NCI-H748 treated with DMSO at 0.1 percent for 48 hours (cell line): ENCODE results near the gene KLHL18.
A peak's percentile ranks its signal among the peaks of the same experiment; 100 is the strongest.
"Not testable (repeated sequence)": the region's sequence is repeated elsewhere in the genome, so short reads cannot be mapped to it uniquely, and the experiment has no call there.

Source experiments
- DNase-seq: peaks from one replicate; lab custom pipeline; 2025; lab: John Stamatoyannopoulos, UW

KLHL18 gene

DNA sequence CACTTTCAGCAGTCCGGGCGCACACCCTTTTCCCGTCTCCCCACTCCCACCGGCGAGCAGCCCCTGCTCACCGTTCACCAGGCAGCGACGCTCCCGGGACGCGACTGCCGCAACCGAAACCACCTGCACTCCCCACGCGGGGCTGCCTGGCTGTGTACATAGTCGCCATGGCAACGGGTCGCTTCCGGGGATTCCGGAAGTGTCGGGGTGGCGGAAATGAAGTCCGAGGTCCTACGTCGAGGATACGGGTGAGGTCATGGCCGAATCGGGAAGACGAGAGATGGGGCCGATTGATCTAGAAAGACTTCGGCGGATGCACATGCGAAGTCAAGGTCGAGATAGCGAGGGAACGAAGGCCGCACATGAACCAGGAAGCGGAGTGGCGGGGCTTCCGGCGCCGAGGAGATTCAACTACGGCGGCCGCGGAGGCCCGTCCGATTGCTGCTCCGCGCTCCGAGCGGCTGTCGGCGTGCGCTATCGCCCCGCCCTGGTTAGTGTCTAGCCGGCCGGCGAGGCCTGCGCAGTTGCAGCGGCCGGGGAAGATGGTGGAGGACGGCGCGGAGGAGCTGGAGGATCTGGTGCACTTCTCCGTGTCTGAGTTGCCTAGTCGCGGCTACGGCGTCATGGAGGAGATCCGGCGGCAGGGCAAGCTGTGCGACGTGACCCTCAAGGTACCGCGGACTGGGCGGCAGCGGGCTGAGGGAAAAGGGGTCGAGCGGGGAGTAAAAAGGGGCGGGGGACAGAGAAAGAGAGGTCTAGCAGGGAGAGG lies at the start of gene KLHL18, which contains the start of gene KIF9:
KLHL18 (plus strand) TSS at position 521 of the 769 bp plus-strand sequence; CDS start at position 543, 22 bp downstream.
KIF9 (minus strand) TSS at position 376 of the 769 bp plus-strand sequence. CDS start 5,425 bp downstream, outside the sequence.
- peak; percentile 79 for DNase-seq

DNA sequence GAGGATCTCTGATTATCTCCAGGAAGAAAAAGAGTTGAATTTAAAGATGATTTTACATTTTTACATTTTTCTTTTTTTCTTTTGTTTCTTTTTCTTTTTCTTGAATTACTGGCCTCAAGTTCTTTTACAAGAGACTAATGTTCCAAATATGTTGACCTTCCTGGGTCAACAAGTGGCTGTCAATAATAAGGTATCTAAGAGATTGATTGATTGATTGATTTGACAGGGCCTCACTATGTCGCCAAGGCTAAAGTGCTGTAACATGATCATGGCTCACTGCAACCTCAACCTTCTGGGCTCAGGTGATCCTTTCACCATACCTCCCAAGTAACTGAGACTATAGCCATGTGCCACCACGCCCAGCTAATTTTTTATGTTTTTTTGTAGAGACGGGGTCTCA lies 44.7 kb upstream of the KLHL18 start:
- no peak for DNase-seq

DNA sequence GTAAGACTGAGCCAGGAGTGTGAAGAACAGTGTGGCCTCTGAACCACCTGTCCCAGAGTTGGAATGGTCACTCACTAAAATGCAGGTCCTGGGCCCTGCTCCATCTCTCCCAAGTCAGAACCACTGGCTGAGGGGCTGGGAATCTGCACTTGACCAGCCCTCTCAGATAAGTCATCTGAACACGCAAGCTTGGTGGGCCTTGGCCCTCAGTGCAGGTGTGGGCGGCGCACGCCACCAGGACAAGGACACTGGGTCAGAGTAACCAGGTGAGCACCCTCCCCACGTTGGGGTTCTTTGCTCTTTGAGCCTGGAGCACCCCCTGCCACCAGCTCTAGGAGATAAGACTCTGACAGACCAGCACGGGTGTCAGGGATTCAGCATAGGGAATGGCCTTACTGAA lies 42.8 kb upstream of the KLHL18 start:
- DNase-seq: no peak

DNA sequence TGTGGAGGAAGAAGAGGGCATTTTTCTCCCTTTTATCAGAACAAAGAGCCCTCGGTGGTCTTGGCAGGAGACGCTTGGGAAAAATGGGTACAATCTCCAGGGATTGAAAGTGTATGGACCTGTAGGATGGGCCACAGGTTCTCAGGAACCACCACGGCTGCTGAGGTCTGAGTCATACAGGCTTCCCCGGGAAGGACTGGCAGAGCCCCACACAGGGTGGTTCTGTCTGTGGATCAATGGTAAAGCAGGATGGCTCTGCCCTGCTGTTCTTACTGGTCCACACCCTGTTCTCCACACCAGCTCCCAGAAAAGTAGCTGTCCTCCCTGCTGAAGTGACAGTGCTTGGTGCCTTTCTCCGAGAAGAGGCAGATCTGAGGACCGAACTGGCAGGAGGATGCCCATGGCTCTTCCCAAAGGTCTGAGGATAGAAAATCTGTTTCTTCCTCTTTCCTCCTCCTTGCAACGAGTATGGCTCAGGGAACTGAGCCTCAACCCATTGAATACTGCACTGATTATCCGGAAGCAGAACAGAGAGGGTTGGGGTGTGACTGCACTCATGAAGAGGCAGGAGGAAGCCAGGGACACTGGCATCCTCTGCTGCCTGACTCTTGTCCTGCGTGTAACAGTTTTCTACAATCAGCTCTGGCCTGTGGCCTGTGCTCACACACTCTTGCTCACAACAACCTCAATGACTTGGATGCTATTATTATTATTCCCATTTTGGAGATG lies 39.2 kb upstream of the KLHL18 start:
- no peak for DNase-seq

DNA sequence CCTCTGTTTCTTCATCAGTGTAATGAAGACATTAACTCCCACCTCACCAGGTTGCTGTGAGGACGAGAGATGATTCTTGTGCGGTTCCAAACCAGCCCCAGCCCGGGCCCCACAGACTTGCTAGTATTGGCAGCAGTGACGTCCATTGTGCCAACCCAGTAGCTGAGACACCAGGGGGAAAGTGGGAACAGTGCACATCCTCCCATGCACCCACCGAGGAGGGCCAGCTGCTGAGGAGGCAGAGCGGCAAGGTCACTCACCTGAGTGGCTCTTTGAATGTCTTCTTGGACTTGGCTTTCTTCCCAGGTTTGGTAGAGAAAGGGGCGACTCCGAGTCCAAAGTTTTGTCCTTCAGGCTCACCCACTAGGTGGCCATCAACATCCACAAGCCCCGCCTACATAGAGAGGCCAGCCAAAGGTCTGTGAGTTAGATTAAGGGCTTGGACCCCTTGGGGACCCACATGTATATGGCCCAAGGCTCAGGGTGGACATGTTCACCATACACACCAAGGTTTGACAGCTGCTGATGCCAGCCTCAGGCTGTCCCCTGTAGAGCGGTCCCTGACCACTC lies 38.1 kb upstream of the KLHL18 start:
- no peak for DNase-seq

DNA sequence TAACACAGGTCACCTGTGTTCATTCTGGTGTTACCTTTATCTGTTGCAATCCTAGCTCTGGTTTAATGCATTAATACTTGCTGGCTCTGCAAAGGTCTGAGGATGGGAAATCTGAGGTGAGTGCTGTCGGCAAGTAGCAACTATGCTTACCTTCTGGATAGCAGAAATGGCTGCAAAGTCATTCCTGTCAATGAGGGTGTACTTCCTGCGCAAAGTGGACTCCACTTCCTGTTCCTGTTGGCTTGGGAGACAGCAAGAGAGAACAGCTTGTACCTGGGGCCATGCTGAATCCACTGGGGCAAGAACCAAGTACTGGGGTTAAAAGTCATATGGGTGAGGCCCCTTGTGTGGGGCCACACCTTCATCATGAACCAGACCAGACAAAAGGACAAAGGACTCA lies 37.5 kb upstream of the KLHL18 start:
- no peak for DNase-seq

DNA sequence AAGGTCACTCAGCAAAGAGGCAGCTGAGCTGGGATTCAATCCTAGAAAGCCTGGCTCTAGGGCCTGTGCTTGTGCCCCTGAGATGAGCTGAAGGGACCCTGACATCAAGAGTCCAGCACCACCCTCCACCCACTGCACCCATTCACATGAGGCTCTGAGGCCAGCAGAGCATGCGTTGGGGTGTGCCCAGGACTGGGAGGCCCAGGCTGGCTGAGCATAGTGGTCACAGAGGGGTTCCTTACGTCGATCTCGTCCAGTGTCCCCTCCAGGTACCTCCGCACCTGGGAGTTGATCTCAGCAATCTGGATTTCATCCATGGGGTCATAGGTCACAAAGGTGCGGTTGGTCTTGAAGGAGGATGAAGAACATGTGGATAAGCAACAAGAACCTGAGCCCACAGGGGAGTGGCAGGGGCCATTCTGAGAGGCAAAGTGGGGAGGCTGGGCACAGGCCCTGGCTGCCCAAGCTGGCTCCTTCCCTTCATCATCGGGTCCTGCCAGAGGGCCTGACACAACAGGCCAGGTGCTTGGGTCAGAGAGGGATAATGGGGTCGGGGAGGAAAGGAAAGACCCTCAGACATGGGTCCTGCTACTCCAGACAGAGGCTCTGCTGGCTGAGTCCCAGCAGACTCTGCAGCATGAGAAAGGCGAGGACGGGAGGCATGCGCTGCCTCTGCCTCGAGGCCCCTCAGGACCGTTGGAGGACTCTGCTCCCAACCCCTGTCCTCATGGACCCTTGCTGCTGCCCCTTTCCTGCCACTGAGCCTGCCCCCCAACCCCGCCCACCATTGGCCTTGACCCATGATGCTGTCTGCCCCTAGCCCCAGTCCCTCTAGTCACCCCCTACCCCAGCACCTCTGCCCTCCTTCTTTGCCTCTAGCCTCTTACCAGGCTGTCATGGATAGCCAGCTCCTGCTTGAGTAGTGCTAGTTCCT lies 35.3 kb upstream of the KLHL18 start:
- DNase-seq: no peak

DNA sequence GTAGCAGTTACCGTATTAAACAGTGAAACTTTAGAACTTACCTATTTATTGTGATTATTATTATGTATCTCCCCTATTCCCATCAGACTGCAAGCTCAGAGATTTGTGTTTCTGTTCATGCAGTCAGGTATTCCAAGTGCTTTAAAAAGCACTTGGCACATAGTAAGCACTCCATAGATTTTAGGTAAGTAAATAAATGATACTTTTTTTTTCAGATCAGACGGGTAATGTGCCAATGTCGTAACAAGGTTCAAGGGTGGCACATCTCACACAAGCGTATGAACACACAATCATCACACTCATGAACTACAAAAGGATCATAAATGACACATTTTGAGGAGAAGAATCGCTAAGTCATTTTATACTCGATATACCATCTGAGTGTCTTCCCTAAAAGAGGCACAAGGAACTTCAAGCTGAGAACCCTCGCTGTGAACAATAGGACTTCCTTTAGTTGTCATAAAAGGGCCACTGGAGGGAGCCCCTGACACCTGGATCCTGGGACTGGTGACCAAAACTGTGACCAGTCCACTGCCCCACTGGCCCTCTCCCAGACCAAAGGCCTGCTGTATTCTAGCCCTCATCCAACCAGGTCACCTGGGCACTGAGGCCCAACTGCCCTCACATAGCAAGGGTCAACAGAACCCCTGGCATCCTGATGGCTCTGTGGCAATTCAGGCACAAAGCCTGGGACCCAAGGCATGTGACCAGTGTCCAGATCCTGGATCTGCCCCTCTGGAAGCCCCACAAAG lies 32.3 kb upstream of the KLHL18 start:
- DNase-seq: no peak

DNA sequence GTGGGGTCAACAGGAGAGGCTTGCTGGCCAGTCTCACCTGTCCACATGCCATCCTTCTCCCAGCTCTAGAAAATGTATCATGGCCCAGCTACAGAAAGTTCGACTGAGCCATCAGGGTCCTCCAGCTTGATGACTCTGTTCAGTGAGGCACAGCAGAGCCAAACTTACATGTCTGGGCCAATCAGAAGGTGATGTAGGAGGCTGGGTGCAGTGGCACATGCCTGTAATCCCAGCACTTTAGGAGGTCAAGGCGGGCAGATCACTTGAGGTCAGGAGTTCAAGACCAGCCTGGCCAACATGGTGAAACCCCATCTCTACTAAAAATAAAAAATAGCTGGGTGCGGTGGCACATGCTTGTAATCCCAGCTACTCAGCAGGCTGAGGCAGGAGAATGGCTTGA lies 31.7 kb upstream of the KLHL18 start:
- not testable (repeated sequence) for DNase-seq

DNA sequence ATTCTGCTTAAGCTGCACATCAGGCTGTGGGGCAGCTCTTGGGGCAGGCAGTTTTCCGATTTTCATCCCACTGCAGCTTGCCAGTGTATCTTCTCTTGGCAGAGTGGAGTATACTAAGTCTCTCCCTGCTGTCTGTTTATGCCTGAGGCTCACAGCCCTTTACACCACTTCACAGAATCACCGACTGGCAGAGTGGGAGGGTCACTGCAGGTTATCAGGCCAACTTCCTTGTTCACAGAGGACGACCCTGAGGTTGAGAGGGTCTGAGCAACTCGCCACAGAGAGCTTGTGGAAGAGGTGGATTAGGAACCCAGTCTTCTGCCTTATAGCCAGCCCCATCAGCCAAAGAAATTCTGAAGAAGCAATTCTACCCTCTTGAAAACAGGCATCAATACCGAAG lies 31.1 kb upstream of the KLHL18 start:
- DNase-seq: no peak

DNA sequence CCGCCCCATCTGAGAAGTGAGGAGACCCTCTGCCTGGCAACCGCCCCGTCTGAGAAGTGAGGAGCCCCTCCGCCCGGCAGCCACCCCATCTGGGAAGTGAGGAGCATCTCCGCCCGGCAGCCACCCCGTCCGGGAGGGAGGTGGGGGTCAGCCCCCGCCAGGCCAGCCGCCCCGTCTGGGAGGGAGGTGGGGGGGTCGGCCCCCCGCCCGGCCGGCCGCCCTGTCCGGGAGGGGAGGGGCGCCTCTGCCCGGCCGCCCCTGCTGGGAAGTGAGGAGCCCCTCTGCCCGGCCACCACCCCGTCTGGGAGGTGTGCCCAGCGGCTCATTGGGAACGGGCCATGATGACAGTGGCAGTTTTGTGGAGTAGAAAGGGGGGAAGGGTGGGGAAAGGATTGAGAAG lies 26.4 kb upstream of the KLHL18 start:
- not testable (repeated sequence) for DNase-seq

DNA sequence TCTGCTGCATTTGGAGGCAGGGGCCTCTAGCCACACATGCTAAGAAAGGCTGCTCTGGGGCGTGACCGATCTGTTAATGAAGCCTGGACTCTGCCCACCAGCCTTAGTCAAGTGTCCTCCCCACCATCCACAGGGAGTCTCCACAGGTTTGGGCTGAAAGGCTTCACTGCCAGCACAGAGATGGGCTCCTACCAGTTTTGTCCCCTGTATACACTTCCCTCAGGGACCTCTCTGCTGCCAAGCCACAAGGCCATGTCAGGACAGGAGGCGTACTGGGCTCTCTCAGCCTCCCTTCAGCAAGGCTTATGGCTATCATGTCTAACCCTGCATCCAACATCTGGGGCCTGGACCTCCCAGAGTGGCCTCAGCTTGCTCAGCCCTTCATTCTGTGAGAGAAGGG lies 23.6 kb upstream of the KLHL18 start:
- no peak for DNase-seq

DNA sequence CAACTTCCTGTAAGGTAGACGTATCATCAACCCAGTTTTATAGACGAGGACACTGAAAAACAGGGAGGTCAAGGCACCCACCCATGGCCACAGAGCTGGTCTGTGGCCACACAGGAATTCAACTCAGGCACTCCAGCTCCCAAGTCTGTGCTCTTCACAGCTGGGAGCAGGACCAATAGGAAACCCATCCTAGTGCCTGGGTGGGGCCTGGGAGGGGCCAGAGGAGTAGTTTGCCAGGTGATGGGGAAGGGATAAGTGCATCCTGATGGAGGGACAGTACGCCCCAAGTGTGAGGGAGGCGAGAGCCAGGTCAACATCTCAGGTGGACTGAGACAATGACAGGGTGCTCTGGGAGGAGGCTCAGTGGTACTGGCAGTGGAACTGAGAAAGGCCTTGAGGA lies 22.1 kb upstream of the KLHL18 start:
- no peak for DNase-seq

DNA sequence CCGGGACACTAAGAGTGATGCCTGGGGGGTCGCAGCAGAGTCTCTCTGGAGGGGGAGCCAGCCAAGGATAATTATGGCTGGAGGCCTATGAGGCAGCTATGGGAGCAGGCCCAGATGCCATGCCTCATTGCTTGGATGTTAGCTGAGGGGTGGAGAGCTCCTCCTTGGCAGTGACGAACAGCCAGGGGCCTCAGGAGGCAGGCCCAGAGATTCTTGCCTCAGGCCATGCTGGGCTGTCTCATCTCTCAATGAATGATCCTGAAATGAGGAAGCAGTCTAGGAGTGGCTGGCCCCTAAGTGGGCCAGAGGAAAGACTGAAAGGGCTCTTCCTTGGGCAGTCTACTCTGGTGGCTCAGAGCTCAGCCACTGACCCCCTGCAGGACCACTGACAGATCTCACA lies 21.4 kb upstream of the KLHL18 start:
- DNase-seq: no peak

DNA sequence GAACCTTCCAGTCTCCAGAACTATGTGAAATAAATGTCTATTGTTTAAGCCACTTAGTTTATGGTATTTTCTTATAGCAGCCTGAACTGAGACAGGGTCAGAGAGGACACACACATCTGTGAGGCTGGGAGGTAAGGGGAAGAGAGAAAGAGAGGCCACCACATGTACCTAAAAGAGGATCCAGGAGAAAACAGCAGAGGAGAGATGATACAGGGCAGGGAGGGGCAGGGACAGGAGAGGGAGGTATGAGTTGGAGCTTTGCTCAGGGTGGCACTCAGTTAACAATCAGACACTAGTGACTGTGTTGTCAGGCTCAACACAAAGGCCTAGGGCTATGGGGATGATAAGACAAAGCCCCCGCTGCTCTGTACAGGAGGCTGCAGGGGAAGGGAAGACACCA lies 17.7 kb upstream of the KLHL18 start:
- DNase-seq: no peak

DNA sequence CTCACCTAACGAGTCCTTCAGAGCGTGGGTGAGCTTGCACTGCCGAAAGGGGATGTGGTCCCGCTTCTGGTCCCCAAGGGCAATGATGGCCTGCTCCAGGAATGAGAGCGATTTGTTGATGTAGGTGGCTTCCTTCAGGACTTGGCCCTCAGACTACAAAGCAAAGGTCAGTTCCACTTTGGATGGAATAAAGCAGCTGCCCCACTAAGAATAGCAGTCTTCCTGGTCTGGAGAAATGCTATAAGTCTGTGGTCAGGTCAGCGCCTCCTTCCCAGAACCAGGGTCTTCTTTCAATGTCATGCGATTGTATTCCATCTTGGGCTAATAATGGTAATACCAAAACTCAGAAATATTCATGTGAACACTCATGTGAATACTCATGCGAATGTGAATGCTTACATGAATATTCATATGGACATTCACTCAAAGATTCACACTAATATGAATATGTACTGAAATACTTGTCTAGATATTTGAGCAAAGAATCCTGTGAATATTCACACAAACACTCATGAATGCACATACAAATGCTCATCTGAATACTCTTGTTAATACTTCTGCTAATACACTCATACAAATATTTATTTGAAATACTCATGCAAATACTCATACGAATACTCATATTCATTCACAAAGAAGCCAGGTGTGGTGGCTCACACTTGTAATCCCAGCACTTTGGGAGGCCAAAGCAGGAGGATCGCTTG lies 16.9 kb upstream of the KLHL18 start:
- no peak for DNase-seq

DNA sequence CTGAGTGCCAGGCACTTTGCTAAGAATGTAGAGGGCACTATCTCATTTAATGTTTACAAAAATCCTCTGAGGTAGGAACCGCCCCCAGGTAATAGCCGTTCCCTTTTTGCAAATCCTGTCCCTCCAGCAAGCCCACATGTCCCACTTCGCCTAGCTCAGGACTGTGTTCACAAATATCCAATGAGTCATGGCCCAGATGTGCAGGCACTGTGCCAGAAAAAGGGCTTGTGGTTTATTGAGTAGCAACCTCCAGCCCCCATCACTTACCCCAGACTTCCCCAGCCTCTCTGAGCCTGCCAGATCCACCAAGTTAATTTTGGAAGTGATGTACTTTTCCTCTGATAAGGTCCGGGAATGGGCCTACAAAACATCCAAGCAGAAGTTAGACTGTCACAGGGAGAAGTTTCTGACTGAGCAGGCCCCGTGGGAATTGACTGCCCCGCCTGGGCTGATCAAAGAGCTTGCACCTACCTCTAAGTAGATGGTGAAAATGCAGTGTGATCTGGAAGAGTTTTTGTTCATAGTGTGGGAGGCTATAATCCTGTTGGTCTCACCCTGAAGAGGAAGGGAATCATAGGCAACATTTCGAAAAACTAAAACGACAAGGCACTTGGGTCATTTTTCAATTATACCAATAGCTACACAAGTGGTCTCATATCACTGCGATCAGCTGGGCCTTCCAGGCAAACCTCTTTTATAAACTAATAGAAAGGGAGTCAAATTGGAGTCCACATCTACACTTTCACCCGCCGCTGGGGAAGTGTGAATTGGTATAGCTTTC lies 15.8 kb upstream of the KLHL18 start:
- no peak for DNase-seq

DNA sequence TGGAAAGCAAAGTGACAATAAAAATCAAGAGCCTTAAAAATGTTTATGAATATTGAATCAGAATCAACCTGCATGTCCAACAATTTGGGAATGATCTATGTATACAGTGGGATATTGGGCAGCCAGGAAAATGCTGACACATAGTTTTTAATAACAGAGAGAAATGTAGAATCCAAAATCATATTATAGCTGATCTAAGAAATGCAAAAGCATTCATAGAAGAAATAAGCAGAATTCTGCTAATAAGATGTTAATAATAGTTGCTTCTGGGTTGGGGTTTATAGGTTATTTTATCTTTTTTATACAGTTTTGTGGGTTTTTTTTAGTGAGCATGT lies 15.3 kb upstream of the KLHL18 start:
- DNase-seq: no peak

DNA sequence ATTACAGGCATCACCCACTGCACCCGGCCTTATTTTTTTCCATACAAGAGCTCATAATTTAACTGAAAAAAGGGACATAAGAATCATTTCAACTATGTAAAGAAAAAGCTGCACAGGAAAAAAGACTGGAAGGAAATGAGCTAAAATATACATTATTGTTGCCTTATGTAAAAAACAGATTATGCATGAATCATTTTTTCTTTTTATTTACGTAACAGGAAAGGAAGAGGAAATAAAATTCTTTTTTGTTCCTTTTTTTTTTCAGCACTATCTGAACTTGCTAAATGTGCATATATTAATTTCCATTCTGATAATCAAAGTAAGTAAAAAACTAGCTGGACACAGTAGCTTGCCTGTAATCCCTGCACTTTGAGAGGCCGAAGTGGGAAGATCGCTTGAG lies 12.2 kb upstream of the KLHL18 start:
- no peak for DNase-seq

DNA sequence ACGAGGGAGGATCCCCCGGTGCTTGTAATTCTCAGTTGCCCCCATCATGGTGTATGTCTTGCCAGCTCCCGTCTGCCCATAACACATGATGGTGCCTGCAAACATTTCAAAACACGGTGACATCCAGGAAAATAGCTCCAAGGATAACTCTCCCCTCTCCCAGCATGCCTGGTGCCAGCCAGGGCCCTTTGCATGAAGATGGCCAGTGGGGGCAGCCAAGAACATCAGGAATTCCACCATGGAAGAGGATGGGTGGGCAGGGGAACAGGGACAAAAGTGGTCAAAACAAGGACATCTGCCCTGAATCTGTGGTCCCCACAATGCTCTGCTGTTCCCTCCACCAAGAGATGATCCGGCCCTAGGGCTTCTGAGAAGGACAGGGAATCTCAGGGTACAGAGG lies 9.2 kb upstream of the KLHL18 start:
- DNase-seq: no peak
